Progenitor cell of endocrine pancreas (in vitro differentiated cells): Measurements from ENCODE around the gene ADAMTSL5. TPM values are rescaled to one million over a fixed set of nuclear protein-coding genes. Genes with fewer than 3 reads are reported as not detected.
A peak's percentile ranks its signal among the peaks of the same experiment; 100 is the strongest.
"Not testable (repeated sequence)": the region's sequence is repeated elsewhere in the genome, so short reads cannot be mapped to it uniquely, and the experiment has no call there.

Source experiments
- DNase-seq: peaks from one replicate; pipeline ENCODE4 v3.0.0; 2021; ENCODE audit warnings: low spot score; ENCODE audit not compliant: unreplicated experiment
- H3K27ac Mint-ChIP-seq: 2 replicates; pipeline ENCODE4 v1.8.0; 2021; ENCODE audit warnings: mild to moderate bottlenecking, moderate library complexity, mixed read lengths
- H3K27me3 Mint-ChIP-seq: 2 replicates; pipeline ENCODE4 v1.8.0; 2021; ENCODE audit warnings: mixed read lengths
- H3K36me3 Mint-ChIP-seq: 2 replicates; pipeline ENCODE4 v1.8.0; 2022; ENCODE audit warnings: mixed read lengths; ENCODE audit not compliant: insufficient read depth
- H3K4me1 Mint-ChIP-seq: 2 replicates; pipeline ENCODE4 v1.8.0; 2021; ENCODE audit warnings: low read depth, mixed read lengths
- H3K4me3 Mint-ChIP-seq: 2 replicates; pipeline ENCODE4 v1.8.0; 2021; ENCODE audit warnings: low read depth, mild to moderate bottlenecking, moderate library complexity, mixed read lengths
- H3K9me3 Mint-ChIP-seq: 2 replicates; pipeline ENCODE4 v1.8.0; 2021; ENCODE audit warnings: low read depth, mixed read lengths
- total RNA-seq: library from RNA; stranded (reverse); gene quantifications from 2 replicates; pipeline ENCODE4 v1.2.1, GENCODE V29; 2021
- TF ChIP-seq, protein P1 (sequence below): fragments of 200-600 bp; sonication (generic); IDR thresholded peaks from one replicate; pipeline ENCODE4 v1.5.0; 2021; ENCODE audit warnings: antibody characterized with exemption, mild to moderate bottlenecking; ENCODE audit not compliant: unreplicated experiment

ADAMTSL5 gene
- total RNA-seq, 1 donor from 2014 or later: 2.3 TPM

GRCh38 chr19:1520203-1520780 is 7.5 kb upstream of the ADAMTSL5 start:
- Mint-ChIP-seq H3K4me3 (no peak overlapping the region), H3K27me3 (peaks cover 57% of the 10 kb centered on the region), H3K4me1 (peaks cover 4% of the 10 kb centered on the region), H3K9me3 (no peaks in the 10 kb centered on the region), H3K36me3 (no peaks in the 10 kb centered on the region), H3K27ac (no peak overlapping the region)
- no peak for DNase-seq
- TF ChIP-seq, protein P1, sequence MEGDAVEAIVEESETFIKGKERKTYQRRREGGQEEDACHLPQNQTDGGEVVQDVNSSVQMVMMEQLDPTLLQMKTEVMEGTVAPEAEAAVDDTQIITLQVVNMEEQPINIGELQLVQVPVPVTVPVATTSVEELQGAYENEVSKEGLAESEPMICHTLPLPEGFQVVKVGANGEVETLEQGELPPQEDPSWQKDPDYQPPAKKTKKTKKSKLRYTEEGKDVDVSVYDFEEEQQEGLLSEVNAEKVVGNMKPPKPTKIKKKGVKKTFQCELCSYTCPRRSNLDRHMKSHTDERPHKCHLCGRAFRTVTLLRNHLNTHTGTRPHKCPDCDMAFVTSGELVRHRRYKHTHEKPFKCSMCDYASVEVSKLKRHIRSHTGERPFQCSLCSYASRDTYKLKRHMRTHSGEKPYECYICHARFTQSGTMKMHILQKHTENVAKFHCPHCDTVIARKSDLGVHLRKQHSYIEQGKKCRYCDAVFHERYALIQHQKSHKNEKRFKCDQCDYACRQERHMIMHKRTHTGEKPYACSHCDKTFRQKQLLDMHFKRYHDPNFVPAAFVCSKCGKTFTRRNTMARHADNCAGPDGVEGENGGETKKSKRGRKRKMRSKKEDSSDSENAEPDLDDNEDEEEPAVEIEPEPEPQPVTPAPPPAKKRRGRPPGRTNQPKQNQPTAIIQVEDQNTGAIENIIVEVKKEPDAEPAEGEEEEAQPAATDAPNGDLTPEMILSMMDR: no peak

GRCh38 chr19:1519802-1520201 is 7.0 kb upstream of the ADAMTSL5 start:
- H3K27ac Mint-ChIP-seq: peak overlapping the region; percentile 77
- H3K4me1 Mint-ChIP-seq, DNase-seq, H3K9me3 Mint-ChIP-seq, H3K4me3 Mint-ChIP-seq, H3K36me3 Mint-ChIP-seq: not testable (repeated sequence)
- H3K27me3 Mint-ChIP-seq: peaks cover 56% of the 10 kb centered on the region

- Mint-ChIP-seq H3K4me1 (no peaks in the 10 kb centered on the region), H3K36me3 (no peaks in the 10 kb centered on the region), H3K27ac (no peak overlapping the region), H3K9me3 (no peaks in the 10 kb centered on the region), H3K27me3 (peaks cover 53% of the 10 kb centered on the region), H3K4me3 (no peak overlapping the region)
- TF ChIP-seq, protein P1: no peak
- no peak for DNase-seq
These were observed 5.7 kb upstream of the ADAMTSL5 start for GRCh38 chr19:1518471-1518870.

- H3K4me1 Mint-ChIP-seq: no peaks in the 10 kb centered on the region
- TF ChIP-seq, protein P1: no peak
- peaks cover 41% of the 10 kb centered on the region for H3K27me3 Mint-ChIP-seq
- DNase-seq: no peak
- no peaks in the 10 kb centered on the region for H3K36me3 Mint-ChIP-seq
- no peak overlapping the region for H3K27ac Mint-ChIP-seq
- H3K9me3 Mint-ChIP-seq: no peaks in the 10 kb centered on the region
- H3K4me3 Mint-ChIP-seq: no peak overlapping the region
These were observed 3.6 kb upstream of the ADAMTSL5 start for GRCh38 chr19:1516395-1516753.

GRCh38 chr19:1514986-1515721 is 2.3 kb upstream of the ADAMTSL5 start:
- Mint-ChIP-seq H3K9me3 (no peaks in the 10 kb centered on the region), H3K36me3 (no peaks in the 10 kb centered on the region), H3K4me3 (no peak overlapping the region), H3K4me1 (no peaks in the 10 kb centered on the region), H3K27ac (no peak overlapping the region), H3K27me3 (peaks cover 48% of the 10 kb centered on the region)
- DNase-seq: no peak
- TF ChIP-seq, protein P1: no peak

DNA sequence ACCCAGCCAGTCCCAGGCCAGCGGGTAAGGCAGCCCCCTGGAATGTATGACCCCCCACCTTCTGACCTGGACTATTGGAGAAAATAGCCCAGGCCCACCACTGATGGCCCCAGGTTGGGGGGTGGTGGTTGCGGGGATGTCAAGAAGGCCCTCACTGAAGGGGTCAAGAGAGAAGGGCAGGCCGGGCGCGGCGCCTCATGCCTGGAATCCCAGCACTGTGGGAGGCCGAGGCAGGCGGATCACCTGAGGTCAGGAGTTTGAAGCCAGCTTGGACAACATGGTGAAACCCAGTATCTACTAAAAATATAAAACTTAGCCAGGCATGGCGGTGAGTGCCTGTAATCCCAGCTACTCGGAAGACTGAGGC is 1.5 kb upstream of the ADAMTSL5 start:
- H3K4me3 Mint-ChIP-seq: no peak overlapping the region
- H3K4me1 Mint-ChIP-seq: peaks cover 3% of the 10 kb centered on the region
- no peak for DNase-seq
- no peaks in the 10 kb centered on the region for H3K9me3 Mint-ChIP-seq
- H3K36me3 Mint-ChIP-seq: no peaks in the 10 kb centered on the region
- TF ChIP-seq, protein P1: no peak
- no peak overlapping the region for H3K27ac Mint-ChIP-seq
- H3K27me3 Mint-ChIP-seq: peaks cover 51% of the 10 kb centered on the region
